Stimulated activated naive CD8-positive, alpha-beta T cell treated with anti-CD3 and anti-CD28 coated beads, Interleukin-15, amount 100 ng/mL, for 72 hours (primary cell): Measurements from ENCODE around the gene LRP1B.

Source experiments
- ATAC-seq: fragments of 150-1000 bp; cut with Tn5 transposase; 2 replicates; pipeline ENCODE4 v1.10.0; 2021; ENCODE audit warnings: mild to moderate bottlenecking, moderate library complexity
- DNase-seq, 2 donors: peaks; one replicate each; pipeline ENCODE4 v3.0.0; 2021 to 2022
- H3K27ac Mint-ChIP-seq, 2 donors: one replicate each; pipeline ENCODE4 v1.8.0; 2022; ENCODE audit warnings: mild to moderate bottlenecking in 2 of 2, mixed read lengths in 2 of 2, moderate library complexity in 2 of 2
- H3K27me3 Mint-ChIP-seq: one replicate; pipeline ENCODE4 v1.8.0; 2022; ENCODE audit warnings: mixed read lengths
- H3K4me1 Mint-ChIP-seq: one replicate; pipeline ENCODE4 v1.8.0; 2022; ENCODE audit warnings: mild to moderate bottlenecking, mixed read lengths
- H3K4me3 Mint-ChIP-seq, 2 donors: one replicate each; pipeline ENCODE4 v1.8.0; 2022; ENCODE audit warnings: mild to moderate bottlenecking in 2 of 2, mixed read lengths in 2 of 2, moderate library complexity in 1 of 2
- H3K9me3 Mint-ChIP-seq, 2 donors: one replicate each; pipeline ENCODE4 v1.8.0; 2022; ENCODE audit warnings: mixed read lengths in 2 of 2

LRP1B gene

DNA sequence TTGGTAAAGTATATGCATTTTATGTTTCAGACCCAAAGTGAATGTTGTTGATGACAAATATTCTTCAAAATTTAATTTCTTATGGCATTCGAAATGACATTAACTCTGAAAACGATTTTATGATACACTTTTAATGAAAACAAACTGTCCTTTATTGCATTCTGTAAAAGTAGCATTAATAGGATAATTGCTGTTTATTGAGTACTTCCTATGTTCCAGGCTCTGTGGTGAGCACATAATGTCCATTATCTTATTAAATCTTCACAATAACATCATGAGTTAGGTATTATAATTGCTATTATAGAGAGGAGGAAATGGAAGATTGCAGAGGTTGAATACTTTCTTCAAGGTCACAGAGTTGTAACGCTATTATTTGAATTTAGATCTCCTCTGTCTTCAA is 638.0 kb downstream of the LRP1B start:
- no peak overlapping the region for H3K27ac Mint-ChIP-seq
- H3K27me3 Mint-ChIP-seq = no peaks in the 10 kb centered on the region
- ATAC-seq = no peak
- H3K4me3 Mint-ChIP-seq = no peak overlapping the region
- no peak for DNase-seq
- no peaks in the 10 kb centered on the region for H3K9me3 Mint-ChIP-seq
- no peaks in the 10 kb centered on the region for H3K4me1 Mint-ChIP-seq

DNA sequence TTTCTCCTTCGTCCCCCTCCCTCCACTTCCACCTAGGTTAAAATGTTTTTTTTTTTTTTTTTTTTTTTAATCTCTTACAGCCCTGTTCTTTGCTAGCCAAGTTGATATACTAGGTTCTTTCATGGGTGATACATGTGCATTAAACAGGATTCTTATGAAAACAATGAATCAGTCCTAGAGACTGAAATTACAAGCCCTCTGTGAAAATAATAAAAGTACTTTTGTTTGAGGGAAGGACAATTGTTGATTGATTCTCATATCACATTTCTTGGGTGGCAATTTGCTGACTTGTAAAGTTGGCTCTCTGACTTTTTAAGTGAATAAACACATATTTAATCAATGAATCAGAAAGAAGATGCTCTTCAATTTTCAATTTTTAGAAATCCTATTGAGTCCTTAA is 639.9 kb downstream of the LRP1B start:
- Mint-ChIP-seq H3K27me3 (no peaks in the 10 kb centered on the region), H3K4me3 (no peak overlapping the region), H3K4me1 (no peaks in the 10 kb centered on the region), H3K9me3 (no peaks in the 10 kb centered on the region), H3K27ac (no peak overlapping the region)
- DNase-seq (no peak), ATAC-seq (no peak)

DNA sequence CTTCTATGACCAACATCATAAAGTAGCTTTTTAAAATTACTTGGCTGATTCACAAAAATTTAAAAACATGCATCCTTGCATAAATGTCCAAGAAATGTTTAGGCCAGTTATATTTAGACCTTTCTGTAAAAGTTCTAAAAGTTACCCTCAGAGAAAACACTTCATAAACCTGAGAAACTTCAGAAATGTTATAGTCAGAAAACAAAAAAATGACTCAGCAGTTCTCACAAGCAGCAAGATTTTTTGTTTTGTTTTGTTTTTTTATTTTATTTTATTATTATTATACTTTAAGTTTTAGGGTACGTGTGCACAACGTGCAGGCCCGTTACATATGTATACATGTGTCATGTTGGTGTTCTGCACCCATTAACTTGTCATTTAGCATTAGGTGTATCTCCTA is 648.1 kb downstream of the LRP1B start:
- H3K27ac Mint-ChIP-seq = no peak overlapping the region
- H3K4me1 Mint-ChIP-seq = no peaks in the 10 kb centered on the region
- DNase-seq (no peak), ATAC-seq (no peak)
- H3K27me3 Mint-ChIP-seq = no peaks in the 10 kb centered on the region
- no peak overlapping the region for H3K4me3 Mint-ChIP-seq
- H3K9me3 Mint-ChIP-seq = no peaks in the 10 kb centered on the region

- Mint-ChIP-seq H3K27ac (no peak overlapping the region), H3K27me3 (no peaks in the 10 kb centered on the region), H3K4me1 (no peaks in the 10 kb centered on the region), H3K4me3 (no peak overlapping the region), H3K9me3 (no peaks in the 10 kb centered on the region)
- ATAC-seq (no peak), DNase-seq (no peak)
Observed at GRCh38 chr2:141475801-141476200, 655.0 kb downstream of the LRP1B start.

DNA sequence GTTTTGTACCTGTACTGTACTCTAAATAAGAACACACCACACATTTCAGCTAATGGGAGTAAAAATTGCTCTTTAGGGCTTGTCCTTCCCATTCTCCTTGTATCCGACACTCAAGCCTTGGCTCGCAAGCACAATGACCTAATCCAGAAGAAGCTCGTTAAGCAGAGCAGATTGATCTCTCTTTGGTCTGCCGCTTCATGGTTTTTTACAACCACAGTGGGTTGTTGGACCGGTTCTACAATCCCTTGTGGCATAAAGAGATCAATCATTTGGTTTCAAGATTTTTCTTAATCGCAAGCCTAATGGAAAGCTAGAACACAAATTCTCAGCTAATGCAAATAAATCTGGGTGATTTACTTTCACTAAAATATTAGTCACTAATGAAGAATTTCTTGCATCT is 662.1 kb downstream of the LRP1B start:
- Mint-ChIP-seq H3K27ac (no peak overlapping the region), H3K4me3 (no peak overlapping the region), H3K9me3 (no peaks in the 10 kb centered on the region), H3K4me1 (no peaks in the 10 kb centered on the region), H3K27me3 (no peaks in the 10 kb centered on the region)
- ATAC-seq (no peak), DNase-seq (no peak)

DNA sequence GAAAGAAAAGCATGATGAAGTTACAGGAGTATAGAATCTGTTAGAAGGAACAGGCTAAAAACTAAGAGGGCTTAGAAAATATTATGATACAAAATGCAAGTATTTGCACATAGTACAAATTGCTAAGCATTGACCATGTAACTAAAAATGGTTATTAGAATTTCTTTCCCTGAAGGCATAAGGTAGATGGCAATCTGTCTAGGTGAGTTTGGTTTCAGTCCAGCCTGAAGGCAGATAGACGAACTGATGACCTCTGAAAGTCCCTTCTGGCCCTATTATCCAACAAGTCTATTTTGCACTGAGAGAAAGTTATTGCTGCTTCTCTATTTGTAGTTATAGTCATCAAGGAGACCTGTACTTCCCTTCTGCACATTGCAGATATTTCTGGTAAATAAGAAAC is 663.5 kb downstream of the LRP1B start:
- H3K4me1 Mint-ChIP-seq = no peaks in the 10 kb centered on the region
- H3K27me3 Mint-ChIP-seq = no peaks in the 10 kb centered on the region
- no peak for DNase-seq
- H3K4me3 Mint-ChIP-seq = no peak overlapping the region
- no peak overlapping the region for H3K27ac Mint-ChIP-seq
- ATAC-seq = no peak
- no peaks in the 10 kb centered on the region for H3K9me3 Mint-ChIP-seq

DNA sequence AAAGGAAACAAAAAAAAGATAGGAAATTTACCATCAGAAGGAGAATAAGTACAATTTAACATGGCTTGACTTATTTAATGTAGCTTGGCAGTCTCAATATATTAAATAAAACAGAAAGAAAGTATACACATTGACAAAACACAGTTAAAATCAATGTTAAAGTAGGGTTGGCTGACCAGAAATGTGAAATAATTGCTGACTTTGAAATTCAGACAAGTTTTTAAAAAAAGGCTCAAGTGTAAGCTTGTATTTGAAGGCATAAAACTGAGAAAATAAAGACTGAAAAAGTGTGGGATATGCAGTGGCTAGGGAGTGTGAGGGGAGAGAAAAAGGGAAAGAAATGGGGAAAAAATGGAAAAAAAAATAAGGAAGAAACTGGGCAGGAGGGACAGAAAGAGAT is 665.8 kb downstream of the LRP1B start:
- peaks cover 6 to 12% of the 10 kb centered on the region in 2 donors for H3K9me3 Mint-ChIP-seq
- no peak overlapping the region for H3K27ac Mint-ChIP-seq
- DNase-seq (no peak), ATAC-seq (no peak)
- no peak overlapping the region for H3K4me3 Mint-ChIP-seq
- H3K27me3 Mint-ChIP-seq = no peaks in the 10 kb centered on the region
- H3K4me1 Mint-ChIP-seq = no peaks in the 10 kb centered on the region

DNA sequence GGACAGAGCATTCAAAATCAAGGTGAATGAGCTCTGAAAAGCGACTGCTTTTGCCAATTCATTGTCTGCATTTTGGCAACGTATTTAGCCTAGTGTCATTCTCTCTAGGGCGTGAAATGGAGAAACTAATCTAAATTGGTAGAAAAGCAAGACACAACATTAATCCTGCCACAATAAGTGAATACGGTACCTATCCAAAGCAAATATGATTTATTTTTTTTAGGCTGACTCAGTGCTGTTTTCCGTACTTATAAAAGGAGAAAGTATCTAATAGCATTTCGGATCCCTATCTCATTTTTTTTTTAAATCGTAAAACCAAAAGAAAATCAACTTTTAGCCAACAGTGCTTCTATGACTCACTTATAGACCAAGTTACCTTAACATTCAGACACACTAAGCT is 672.5 kb downstream of the LRP1B start:
- no peak for ATAC-seq
- DNase-seq = no peak
- no peaks in the 10 kb centered on the region for H3K4me1 Mint-ChIP-seq
- H3K9me3 Mint-ChIP-seq = peaks cover 16 to 26% of the 10 kb centered on the region in 2 donors
- H3K4me3 Mint-ChIP-seq = no peak overlapping the region
- H3K27ac Mint-ChIP-seq = no peak overlapping the region
- H3K27me3 Mint-ChIP-seq = no peaks in the 10 kb centered on the region

DNA sequence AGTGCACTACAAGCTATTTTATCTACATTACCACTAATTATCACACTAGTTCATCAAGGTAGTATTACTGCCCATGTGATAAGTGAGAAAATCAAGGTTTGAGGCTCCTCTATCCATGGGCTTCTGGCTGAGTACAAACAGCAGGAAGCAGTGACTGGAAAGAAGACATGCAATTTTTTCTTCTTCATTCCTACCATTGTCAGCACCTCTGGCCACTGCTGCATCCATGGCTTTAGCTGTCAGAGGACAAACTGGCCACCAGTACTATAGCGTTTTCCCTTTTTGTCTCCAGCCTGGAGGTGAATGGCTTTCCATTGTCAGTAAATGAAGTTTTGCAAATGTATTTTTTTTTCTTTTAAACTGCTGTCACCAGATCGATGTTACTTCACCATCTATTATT is 674.9 kb downstream of the LRP1B start:
- Mint-ChIP-seq H3K27me3 (no peaks in the 10 kb centered on the region), H3K9me3 (peaks cover 12 to 17% of the 10 kb centered on the region in 2 donors), H3K4me1 (no peaks in the 10 kb centered on the region), H3K27ac (no peak overlapping the region), H3K4me3 (no peak overlapping the region)
- DNase-seq (no peak), ATAC-seq (no peak)

- H3K27ac Mint-ChIP-seq = no peak overlapping the region
- DNase-seq (no peak), ATAC-seq (no peak)
- no peak overlapping the region for H3K4me3 Mint-ChIP-seq
- no peaks in the 10 kb centered on the region for H3K4me1 Mint-ChIP-seq
- H3K27me3 Mint-ChIP-seq = no peaks in the 10 kb centered on the region
- H3K9me3 Mint-ChIP-seq = peaks cover 10 to 15% of the 10 kb centered on the region in 2 donors
Observed at GRCh38 chr2:141455211-141455826, 675.5 kb downstream of the LRP1B start.

DNA sequence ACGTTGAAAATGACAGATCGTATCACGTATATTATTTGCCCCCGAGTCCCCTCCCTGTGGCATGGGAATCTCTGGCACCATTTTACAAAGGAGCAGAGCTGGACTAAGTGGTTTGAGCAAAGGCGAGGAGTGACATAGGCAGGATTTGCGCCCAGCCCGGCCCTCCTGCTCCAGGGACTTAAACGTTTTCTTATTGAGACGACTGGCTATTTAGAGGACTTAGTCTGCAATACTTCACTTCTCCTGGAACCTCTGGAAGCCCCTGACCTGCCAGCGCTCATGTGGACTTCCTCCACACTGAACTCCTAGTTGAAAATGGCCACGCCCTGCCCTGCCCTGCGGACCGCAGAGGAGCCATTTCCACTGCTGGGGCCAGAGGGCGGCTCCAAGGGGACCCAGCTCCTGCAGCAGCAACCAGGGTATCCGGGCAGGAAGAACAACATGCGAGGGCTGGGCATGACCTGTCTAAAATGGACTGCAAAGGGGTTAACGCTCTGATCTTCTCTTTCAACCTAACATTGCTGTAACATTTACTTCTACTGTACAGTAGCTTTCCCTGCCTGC is 690.7 kb downstream of the LRP1B start:
- H3K27ac Mint-ChIP-seq = no peak overlapping the region
- DNase-seq (no peak), ATAC-seq (no peak)

GRCh38 chr2:141439524-141439923 is 691.3 kb downstream of the LRP1B start:
- no peaks in the 10 kb centered on the region for H3K27me3 Mint-ChIP-seq
- no peak for ATAC-seq
- H3K4me1 Mint-ChIP-seq = no peaks in the 10 kb centered on the region
- H3K4me3 Mint-ChIP-seq = no peak overlapping the region
- no peak for DNase-seq
- H3K27ac Mint-ChIP-seq = no peak overlapping the region
- peaks cover 14 to 19% of the 10 kb centered on the region in 2 donors for H3K9me3 Mint-ChIP-seq

More for the DNA sequence above, 690.7 kb downstream of the LRP1B start:
- H3K9me3 Mint-ChIP-seq = peaks cover 9 to 13% of the 10 kb centered on the region in 2 donors
- H3K4me1 Mint-ChIP-seq = no peaks in the 10 kb centered on the region
- H3K27me3 Mint-ChIP-seq = no peaks in the 10 kb centered on the region
- H3K4me3 Mint-ChIP-seq = no peak overlapping the region

DNA sequence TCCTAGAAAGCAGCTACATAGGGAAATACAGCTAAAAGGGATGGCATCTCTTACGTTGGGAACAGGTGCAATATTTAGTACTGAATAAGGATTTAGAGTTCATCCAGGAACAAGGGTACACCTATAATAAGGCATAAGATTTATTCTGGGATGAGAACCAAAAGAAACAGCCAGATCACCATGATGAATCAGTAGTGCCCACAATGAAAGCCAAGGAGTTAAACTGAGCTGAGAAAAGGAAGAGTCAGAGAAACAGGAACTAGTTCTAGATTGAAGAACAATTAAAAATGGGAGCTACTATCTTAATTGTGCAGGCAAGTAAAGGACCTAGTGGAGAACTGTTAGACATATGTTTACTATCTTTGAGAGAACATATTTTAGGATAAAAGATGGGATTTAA is 692.3 kb downstream of the LRP1B start:
- no peak for DNase-seq
- Mint-ChIP-seq H3K9me3 (peaks cover 14 to 22% of the 10 kb centered on the region in 2 donors), H3K27ac (no peak overlapping the region), H3K27me3 (no peaks in the 10 kb centered on the region), H3K4me1 (no peaks in the 10 kb centered on the region), H3K4me3 (no peak overlapping the region)
- ATAC-seq = no peak

GRCh38 chr2:141437521-141437920 is 693.3 kb downstream of the LRP1B start:
- no peak overlapping the region for H3K4me3 Mint-ChIP-seq
- H3K4me1 Mint-ChIP-seq = no peaks in the 10 kb centered on the region
- H3K27ac Mint-ChIP-seq = no peak overlapping the region
- DNase-seq (no peak), ATAC-seq (no peak)
- H3K27me3 Mint-ChIP-seq = no peaks in the 10 kb centered on the region
- H3K9me3 Mint-ChIP-seq = peaks cover 14 to 22% of the 10 kb centered on the region in 2 donors

DNA sequence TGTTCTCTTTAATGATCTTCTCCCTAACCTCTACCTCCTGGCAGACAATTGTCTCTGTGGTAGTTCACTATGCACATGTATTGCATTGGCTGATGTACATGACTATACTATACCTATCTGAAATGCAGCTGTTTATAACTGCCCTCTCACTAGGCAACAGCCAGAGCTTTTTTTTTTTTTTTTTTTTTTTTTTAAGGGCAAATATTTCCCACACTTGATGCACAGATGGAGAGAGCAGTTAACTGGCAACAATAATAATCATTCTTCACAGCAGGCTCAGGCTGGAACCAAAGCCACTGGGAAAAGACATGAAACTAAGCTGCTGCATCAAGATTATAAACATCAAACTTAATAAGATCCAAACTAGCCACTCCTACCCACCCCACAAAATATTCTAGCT is 707.7 kb downstream of the LRP1B start:
- Mint-ChIP-seq H3K9me3 (peaks cover 10 to 12% of the 10 kb centered on the region in 2 donors), H3K27ac (no peak overlapping the region), H3K4me1 (no peaks in the 10 kb centered on the region), H3K27me3 (no peaks in the 10 kb centered on the region), H3K4me3 (no peak overlapping the region)
- no peak for ATAC-seq
- no peak for DNase-seq

DNA sequence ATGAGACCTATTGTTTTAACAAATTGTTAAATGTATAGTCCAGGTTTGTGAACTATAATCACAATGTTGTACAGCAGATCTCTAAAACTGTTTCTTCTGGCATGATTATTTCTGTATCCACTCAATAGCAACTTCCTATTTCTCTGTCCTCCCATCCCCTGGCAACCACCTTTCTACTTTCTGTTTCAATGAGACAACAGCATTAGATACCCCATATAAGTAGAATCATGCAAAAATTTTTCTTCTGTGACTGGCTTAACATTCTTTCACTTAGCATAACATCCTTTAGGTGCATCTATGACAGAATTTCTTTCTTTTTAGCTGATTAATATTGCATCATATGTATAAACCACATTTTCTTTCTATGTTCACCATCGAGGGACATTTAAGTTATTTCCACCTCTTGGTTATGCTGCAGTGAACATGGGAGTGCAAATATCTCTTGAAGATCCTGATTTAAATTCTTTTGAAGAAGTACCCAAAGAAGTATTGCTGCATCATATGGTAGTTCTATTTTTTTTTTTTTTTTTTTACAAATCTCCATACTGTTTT is 713.5 kb downstream of the LRP1B start:
- DNase-seq = no peak
- Mint-ChIP-seq H3K27me3 (no peaks in the 10 kb centered on the region), H3K4me1 (no peaks in the 10 kb centered on the region), H3K27ac (no peak overlapping the region), H3K4me3 (no peak overlapping the region), H3K9me3 (peaks cover 10 to 20% of the 10 kb centered on the region in 2 donors)
- no peak for ATAC-seq

DNA sequence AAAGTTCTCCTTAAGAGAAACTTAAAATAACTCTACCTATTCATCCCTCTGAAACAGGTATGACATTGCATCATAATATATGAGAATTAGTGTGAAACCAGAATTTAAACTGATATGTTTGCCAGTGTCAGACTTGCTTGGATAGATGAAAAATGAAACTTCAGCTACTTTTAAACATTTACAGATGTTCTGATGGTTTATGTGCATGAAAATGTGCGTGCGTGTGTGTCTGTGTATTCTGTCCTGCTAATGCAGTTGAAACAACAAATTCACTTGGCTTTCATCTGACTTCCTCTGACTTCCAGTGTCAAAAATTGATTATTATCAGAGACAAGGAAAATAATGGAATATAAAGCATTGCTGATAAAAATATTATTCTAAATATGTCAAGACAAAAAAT is 719.4 kb downstream of the LRP1B start:
- DNase-seq = no peak
- Mint-ChIP-seq H3K27ac (no peak overlapping the region), H3K9me3 (peaks cover 5 to 8% of the 10 kb centered on the region in 2 donors), H3K27me3 (no peaks in the 10 kb centered on the region), H3K4me1 (no peaks in the 10 kb centered on the region), H3K4me3 (no peak overlapping the region)
- no peak for ATAC-seq
